Left ventricle myocardium superior (tissue), 1 donor: ENCODE results near the gene GATD1. TPM values are rescaled to one million over a fixed set of nuclear protein-coding genes. Genes with fewer than 3 reads are reported as not detected.

Experiments
- ATAC-seq: fragments of 200-7000 bp; cut with Tn5 transposase; one replicate; pipeline ENCODE4 v1.9.1; 2020; ENCODE audit warnings: mild to moderate bottlenecking, moderate library complexity
- DNase-seq: peaks from one replicate; pipeline ENCODE4 v3.0.0-alpha.2; 2020
- intact Hi-C: fragments of 100-400 bp; cut with micrococcal nuclease; formaldehyde crosslinking; loops from one replicate; pipeline ENCODE4 v1.11.0; 2022
- total RNA-seq: library from RNA; stranded (reverse); fragmentation: NEBNext Ultra II Directional; extraction: Animal tissue kit (Norgen Biotek cat#: 25700); gene quantifications from one replicate; pipeline ENCODE4 v1.2.1, GENCODE V29; 2021
- donor health status: DM: no; HTN: yes; CAD: no; lungs with severe emphysema.

GATD1 gene
- total RNA-seq, 1 donor from 2014 or later, result 23.1 TPM

DNA sequence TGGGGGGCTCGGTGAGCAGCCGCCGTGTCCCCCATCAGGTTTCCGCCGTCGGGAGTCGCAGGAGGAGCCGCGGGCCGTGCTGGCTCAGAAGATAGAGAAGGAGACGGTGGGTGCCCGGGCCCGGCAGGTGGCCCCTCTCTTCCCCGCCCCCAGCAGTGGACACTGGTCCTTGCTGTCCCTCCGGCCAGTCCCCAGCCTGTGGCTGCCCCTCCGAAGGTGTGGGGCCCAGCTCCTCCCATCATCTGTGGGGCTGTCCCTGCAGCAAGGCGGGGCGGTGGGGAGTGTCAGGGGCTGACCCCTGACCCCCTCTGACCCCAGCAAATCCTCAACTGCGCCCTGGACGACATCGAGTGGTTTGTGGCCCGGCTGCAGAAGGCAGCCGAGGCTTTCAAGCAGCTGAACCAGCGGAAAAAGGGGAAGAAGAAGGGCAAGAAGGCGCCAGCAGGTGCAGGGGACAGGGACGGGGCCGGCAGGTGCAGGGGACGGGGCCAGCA is 56.0 kb downstream of the GATD1 start:
- ATAC-seq, result no peak
- intact Hi-C loops, result no loop called here
- no peak for DNase-seq

DNA sequence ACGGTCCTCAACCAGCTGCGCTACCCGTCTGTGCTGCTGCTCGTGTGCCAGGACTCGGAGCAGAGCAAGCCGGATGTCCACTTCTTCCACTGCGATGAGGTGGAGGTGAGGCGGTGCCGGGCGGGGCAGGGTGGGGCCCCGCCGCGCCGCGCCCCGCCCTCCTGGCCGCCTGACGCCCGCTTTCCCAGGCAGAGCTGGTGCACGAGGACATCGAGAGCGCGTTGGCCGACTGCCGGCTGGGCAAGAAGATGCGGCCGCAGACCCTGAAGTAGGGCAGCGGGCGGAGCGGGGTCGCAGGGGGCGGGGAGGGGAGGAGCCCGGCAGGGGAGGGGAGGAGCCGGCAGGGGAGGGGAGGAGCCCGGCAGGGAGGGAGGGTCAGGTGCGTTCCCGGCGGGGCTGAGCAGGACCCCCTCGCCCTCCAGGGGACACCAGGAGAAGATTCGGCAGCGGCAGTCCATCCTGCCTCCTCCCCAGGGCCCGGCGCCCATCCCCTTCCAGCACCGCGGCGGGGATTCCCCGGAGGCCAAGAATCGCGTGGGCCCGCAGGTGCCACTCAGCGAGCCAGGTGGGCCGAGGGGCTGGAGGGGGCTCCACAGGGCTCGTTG is 56.5 kb downstream of the GATD1 start:
- DNase-seq (peak; percentile 43), ATAC-seq (peak; percentile 26)
- intact Hi-C loops, result no loop called here

DNA sequence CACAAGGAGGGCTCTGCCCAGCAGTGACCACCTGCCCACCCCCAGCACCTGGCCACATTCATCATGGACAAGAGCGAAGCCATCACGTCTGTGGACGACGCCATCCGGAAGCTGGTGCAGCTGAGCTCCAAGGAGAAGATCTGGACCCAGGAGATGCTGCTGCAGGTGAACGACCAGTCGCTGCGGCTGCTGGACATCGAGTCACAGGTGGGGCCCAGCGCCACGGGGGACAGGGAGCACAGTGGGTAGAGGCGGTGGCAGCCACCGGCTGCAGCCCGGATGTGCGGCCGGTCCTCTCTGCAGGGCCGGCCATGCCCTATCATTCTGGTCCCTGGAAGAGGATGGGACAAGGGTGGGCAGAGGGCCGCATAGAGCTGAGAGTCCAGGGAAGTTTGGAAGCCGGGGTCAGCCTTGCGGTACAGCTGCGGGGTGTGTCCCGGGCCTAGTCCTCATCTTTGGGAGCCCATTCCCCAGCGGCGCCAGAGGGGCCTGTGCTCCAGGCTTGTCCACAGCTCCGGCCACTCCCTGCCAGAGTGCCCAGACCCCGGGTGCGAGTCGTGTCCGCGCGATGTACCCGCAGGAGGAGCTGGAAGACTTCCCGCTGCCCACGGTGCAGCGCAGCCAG is 57.2 kb downstream of the GATD1 start:
- intact Hi-C loops, result no loop called here
- no peak for ATAC-seq
- peak; percentile 27 for DNase-seq

DNA sequence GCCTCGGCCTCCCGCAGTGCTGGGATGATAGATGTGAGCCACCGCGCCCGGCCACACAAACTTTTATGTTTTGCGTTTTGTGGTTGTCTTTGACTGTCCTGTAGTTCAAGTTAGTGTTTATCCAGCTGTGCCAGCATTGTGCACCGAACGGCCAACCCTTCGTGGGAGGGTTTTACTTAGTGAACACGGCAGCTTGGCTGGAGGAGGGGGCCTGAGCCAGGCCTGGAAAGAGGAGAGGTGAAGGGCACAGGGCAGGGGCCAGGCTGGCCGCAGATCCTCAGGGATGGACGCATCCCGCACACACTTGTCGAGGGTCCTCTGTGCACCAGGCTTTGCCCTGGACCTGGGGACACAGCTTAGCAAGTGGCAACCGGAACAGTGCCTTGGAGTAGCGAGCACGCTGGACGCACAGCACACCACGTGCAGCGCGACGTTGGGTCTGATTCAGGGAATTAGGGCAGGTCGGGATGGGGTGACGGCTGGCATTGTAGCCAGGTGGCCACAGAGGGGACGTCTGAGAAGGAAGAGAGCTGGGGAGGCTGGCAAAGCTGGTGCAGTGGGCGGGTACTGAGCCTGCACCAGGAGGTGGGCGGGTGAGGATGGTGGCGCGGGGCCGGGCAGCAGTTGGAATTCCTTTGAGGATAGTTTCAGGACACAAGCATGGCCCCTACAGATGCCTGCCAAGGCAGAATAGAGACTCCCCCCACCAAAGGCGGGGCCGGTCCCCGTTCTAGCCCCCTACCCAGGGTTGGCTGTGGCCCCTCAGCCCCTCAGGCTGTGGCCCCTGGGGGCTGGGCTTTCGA is 57.9 kb downstream of the GATD1 start:
- intact Hi-C loops, result no loop called here
- ATAC-seq (no peak), DNase-seq (no peak)

Other genes starting within 250 kb of the GATD1 start
- gene HRAS, start 241.9 kb downstream of the GATD1 start, total RNA-seq, result 67.1 TPM
- 0.22 TPM for gene LRRC56, start 240.0 kb downstream of the GATD1 start, total RNA-seq
- gene LMNTD2, start 216.7 kb downstream of the GATD1 start, total RNA-seq, result 0.20 TPM
- gene RASSF7, start 216.5 kb downstream of the GATD1 start, total RNA-seq, result 4.6 TPM
- 18.5 TPM for gene PHRF1, start 201.0 kb downstream of the GATD1 start, total RNA-seq
- 14.4 TPM for gene IRF7, start 161.5 kb downstream of the GATD1 start, total RNA-seq
- not detected for gene CDHR5, start 152.5 kb downstream of the GATD1 start, total RNA-seq
- gene SCT, start 150.3 kb downstream of the GATD1 start, total RNA-seq, result not detected
- not detected for gene DRD4, start 140.2 kb downstream of the GATD1 start, total RNA-seq
- 15.9 TPM for gene DEAF1, start 82.3 kb downstream of the GATD1 start, total RNA-seq
- 9.0 TPM for gene TMEM80, start 81.7 kb downstream of the GATD1 start, total RNA-seq
- 3.3 TPM for gene EPS8L2, start 71.3 kb downstream of the GATD1 start, total RNA-seq
- gene TALDO1, start 30.0 kb downstream of the GATD1 start, total RNA-seq, result 103 TPM
- gene CEND1, start 12.6 kb upstream of the GATD1 start, total RNA-seq, result not detected
- 3.5 TPM for gene SLC25A22, start 20.8 kb upstream of the GATD1 start, total RNA-seq
- 8.5 TPM for gene PIDD1, start 27.7 kb upstream of the GATD1 start, total RNA-seq
- gene RPLP2, start 32.5 kb upstream of the GATD1 start, total RNA-seq, result 942 TPM
- gene PNPLA2, start 41.4 kb upstream of the GATD1 start, total RNA-seq, result 321 TPM
- 31.0 TPM for gene CRACR2B, start 50.4 kb upstream of the GATD1 start, total RNA-seq
- gene CD151, start 55.5 kb upstream of the GATD1 start, total RNA-seq, result 401 TPM
- gene POLR2L, start 65.0 kb upstream of the GATD1 start, total RNA-seq, result 266 TPM
- gene TSPAN4, start 65.4 kb upstream of the GATD1 start, total RNA-seq, result 40.5 TPM
- 53.0 TPM for gene CHID1, start 133.3 kb upstream of the GATD1 start, total RNA-seq
- 42.6 TPM for gene AP2A2, start 148.4 kb upstream of the GATD1 start, total RNA-seq